Fibroblast of the conjunctiva (primary cell): ENCODE data around the gene MORC1.
"Not testable (repeated sequence)": the region's sequence is repeated elsewhere in the genome, so short reads cannot be mapped to it uniquely, and the experiment has no call there.

Experiments
- DNase-seq: peaks from one replicate; pipeline ENCODE4 v3.0.0-alpha.2; 2010; ENCODE audit warnings: low read depth

The MORC1 gene, protein sequence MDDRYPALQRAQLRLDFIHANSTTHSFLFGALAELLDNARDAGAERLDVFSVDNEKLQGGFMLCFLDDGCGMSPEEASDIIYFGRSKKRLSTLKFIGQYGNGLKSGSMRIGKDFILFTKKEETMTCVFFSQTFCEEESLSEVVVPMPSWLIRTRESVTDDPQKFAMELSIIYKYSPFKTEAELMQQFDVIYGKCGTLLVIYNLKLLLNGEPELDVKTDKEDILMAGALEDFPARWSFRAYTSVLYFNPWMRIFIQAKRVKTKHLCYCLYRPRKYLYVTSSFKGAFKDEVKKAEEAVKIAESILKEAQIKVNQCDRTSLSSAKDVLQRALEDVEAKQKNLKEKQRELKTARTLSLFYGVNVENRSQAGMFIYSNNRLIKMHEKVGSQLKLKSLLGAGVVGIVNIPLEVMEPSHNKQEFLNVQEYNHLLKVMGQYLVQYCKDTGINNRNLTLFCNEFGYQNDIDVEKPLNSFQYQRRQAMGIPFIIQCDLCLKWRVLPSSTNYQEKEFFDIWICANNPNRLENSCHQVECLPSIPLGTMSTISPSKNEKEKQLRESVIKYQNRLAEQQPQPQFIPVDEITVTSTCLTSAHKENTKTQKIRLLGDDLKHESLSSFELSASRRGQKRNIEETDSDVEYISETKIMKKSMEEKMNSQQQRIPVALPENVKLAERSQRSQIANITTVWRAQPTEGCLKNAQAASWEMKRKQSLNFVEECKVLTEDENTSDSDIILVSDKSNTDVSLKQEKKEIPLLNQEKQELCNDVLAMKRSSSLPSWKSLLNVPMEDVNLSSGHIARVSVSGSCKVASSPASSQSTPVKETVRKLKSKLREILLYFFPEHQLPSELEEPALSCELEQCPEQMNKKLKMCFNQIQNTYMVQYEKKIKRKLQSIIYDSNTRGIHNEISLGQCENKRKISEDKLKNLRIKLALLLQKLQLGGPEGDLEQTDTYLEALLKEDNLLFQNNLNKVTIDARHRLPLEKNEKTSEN

DNA sequence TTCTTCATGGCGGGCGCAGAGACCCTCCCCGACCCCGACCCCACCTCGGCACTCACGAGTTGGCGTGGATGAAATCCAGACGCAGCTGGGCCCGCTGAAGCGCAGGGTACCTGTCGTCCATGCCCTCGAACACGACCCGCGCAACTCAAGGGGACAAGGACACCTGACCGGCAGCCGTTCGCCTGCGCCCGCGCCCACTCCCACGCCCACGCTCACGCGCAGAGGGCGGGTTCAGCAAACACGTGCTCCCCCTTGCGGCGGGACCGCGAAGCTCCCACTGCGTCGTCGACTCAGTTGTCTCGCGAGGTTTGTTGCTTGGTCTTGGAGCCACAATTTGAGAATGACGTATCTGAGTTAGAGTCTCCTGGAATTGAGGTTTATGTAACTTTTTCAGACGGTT, at the start of gene MORC1:
Gene MORC1, minus strand, starts transcription at position 196 of the 400 bp plus-strand sequence. Its CDS starts 75 bp downstream, at position 121.
- DNase-seq = no peak

DNA sequence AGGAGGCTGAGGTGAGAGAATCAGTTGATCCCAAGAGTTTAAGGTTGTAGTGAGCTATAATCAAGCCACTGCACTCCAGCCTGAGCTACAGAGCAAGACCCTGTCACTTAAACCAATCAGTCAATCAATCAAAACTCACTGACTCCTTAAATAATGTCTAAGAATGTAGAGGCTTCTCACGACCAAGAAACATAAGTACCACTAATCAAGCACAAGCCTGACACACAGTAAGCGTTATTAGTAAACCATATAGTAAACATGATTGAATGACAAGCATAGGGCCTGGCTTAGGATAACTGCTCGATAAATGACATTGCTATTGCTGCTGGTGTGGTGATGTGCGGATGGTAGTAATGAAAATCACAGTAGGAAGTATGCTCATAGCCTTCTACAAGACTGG, 48.0 kb upstream of the MORC1 start:
- no peak for DNase-seq

DNA sequence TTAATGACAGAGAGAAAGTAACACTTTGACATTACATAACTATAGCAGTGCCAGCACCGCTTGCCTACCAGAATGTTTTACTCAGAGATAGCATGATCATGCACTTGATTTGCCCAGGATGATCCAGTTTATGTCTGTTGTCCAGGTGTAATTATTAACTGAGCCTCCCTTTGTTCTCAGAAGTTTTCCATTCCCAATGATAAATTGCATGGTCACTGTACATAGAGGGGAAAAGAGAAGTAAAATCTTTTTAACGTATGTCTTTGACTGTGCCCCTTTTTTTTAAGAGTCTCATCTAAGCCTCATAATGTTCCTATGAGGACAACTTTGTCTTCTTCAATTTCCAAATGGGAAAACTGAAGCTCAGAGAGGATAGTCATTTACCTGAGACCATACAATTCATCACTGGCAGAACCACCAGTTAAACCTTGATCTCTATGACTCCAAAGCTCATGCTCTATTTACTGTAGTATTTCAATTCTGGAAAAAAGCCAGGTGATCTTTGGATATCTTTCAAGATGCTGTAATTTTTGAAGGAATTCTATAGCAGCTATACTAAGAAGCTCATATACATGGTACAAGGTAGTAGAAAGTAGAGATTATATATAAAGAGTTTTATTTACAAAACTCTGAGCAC, 43.7 kb upstream of the MORC1 start:
- DNase-seq = no peak

DNA sequence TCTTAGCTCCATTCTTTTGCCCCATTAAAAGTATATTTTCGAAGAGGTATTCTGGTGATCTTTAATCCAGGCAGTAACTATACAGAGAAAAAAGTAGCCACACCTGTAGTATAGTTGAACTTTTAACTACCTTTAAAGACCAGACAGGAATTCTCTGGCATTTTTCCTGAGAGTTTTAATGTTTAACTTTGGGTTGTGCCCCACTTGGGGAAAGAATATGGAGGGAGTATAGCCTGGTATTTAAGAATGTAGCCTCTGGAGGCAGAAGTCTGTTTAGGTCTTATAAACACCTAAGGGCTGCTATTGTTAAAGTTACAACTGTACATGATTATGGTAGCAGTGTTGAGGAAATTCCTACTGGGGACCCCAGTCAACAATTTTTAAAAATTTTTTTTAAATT, 37.9 kb upstream of the MORC1 start:
- no peak for DNase-seq

DNA sequence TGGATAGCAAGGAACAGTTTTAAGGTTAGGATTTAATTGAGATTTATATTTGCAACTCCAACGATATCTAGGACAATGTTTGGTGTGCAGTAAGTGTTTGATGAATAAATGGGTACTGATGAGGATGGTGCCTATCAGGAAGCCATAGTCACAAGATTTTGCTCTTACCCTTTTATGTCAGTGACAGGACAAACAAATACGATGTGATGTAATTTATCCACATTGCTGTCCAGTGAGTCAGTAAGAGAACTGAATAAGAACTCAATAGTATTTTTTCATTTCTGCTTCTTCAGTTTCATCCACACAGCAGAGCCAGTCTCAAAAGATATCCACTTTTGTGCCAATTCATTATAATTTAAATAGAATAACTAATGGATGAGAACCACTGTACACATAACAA, 37.0 kb upstream of the MORC1 start:
- no peak for DNase-seq

DNA sequence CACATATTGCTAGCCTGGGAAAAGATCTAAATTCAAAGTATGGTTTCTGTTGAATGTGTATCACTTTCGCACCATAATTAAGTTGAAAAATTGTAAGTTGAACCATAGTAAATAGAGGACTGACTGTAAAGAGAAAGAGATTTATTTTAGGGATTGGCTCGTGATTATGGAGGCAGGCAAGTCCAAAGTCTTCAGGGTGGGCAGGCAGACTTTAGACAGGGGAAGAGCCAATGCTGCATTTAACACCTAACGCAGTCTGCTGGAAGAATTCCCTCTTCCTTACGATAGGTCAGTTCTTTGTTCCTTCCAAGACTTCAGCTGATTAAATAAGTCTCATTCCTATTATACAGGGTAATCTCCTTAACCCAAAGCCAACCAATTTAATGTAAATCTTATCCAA, 34.4 kb upstream of the MORC1 start:
- no peak for DNase-seq

DNA sequence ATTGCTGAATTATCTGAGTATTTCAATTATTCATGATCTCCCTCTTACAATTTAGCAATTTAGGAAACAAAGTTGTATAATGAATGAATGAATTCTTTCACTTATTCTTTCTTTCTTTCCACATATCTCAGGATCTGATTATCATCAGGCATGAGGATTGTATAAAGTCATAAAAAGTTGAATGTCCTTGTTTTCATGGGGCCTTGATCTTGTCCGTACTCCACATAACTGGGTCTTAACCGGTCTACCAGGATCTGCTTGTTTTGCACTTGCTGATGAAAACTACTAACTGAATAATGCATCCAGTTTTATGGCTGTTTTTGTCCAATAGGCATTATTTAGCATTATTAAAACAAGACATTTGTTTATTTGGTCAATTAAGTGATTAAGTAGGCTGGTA, 31.1 kb upstream of the MORC1 start:
- DNase-seq = no peak

DNA sequence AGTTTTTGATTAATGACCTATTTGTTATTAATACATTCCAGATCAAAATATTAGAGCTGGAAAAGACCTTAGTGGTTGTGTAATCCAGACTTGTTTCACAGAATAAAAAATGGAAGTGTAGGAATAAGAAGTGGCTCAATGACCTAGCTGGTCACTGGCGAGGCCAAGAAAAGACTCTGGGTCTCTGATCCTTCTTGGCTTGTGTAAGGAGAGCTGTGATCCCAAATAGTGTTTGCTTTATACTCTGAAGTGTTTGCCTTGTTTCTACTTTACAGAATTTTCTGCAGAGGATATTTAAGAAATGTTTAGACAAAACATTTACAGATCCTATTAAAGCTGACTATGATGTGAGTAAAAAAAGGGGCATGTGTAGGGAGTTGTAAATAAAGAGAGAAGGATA, 25.7 kb upstream of the MORC1 start:
- no peak for DNase-seq

DNA sequence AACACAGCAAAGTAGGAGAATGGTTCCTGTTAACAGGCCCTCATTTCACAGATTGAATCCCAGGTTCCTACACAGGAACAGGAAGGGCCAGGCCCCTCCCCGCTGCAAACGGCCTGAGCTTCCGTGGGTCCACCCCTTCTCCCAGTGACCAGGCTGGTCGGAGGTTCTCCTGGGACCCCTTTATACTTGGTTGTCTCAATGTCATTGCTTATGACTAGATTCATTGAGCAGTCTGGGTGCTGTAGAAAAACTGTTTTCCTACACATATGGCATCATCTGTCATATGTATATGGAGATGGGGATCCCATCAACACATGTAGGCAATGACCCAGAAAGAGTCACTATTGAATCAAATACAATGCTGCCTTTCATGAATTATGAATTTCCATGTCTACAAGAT, 22.4 kb upstream of the MORC1 start:
- no peak for DNase-seq

DNA sequence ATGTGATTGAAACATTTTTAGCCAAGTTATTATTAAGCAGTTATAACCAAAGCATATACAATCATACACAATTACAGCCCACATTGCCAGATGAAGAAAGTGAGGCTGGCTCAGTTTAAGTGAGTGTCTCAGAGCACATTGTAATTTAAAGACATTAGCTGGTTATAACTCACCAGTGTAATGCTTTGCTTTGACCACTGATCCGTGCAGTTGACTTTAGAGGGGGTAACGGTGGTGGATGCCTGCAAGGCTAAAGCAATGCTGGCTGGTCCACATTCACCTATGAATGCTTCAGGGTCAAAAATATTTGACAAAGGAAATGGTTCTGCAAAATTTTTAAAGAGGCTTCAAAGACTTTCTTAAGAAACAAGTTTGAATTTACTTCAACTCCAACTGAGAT, 19.8 kb upstream of the MORC1 start:
- DNase-seq = no peak

DNA sequence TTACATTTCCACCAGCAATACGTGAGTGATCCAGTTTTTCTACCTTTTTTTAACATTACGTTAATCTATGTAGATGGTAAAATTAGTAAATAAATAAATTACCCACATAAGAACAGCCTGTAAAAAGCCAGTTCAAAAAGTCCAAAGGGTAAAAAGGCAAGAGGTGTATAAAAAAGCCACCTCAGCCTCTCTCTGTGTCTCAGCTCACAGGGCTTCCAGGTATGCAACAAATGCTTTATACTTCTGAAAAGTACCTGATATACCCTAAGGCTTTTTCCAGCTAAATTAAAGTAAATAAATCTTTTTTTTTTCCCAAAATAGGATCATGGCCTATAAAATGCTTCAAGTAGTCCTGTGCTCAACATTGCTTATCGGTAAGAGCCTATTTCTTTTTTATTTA, 18.6 kb upstream of the MORC1 start, which contains the start of gene C3orf85:
Gene C3orf85, plus strand, starts transcription at position 197 of the 400 bp plus-strand sequence. Its CDS starts 129 bp downstream, at position 326.
- DNase-seq = no peak

DNA sequence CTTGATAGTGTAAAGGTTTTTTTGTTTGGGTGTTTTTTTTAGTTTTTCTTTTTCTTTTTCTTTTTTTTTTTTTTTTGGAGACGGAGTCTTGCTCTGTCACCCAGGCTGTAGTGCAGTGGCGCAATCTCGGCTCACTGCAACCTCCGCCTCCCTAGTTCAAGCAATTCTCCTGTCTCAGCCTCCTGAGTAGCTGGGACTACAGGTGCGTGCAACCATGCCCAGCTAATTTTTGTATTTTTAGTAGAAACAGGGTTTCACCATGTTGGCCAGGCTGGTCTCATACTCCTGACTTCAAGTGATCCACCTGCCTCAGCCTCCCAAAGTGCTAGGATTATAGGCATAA, 15.5 kb upstream of the MORC1 start:
- not testable (repeated sequence) for DNase-seq

DNA sequence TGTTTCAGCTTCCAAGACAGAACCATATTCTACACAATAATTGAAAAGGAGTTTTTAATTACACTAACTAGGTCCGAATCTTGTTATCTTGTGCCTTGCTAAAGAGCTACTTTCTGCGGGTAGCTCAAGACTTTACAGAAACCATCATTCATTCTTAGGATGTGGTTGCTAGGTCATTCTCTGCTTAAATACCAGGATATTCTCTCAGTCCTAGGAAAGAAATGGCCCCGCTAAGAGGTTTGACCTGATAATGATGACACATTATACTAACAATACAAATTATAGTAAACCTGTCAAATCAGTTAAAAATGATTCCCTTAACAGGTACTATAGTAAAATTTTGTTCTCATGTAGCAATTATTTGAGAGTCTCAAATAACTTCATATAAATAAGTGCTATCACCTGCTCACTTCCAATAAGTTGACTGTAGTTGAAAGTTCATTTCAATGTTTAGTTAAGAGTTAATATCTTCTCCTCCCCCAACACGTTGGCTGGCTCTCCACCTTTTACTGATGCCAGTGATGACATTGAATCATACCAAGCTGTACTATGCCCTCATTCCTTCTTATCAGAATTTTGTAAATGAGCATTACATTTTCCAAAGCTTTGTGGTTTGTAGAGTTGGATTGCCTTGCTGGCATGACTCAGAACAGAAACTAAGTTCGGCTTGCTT, 15.0 kb upstream of the MORC1 start:
- DNase-seq = no peak

DNA sequence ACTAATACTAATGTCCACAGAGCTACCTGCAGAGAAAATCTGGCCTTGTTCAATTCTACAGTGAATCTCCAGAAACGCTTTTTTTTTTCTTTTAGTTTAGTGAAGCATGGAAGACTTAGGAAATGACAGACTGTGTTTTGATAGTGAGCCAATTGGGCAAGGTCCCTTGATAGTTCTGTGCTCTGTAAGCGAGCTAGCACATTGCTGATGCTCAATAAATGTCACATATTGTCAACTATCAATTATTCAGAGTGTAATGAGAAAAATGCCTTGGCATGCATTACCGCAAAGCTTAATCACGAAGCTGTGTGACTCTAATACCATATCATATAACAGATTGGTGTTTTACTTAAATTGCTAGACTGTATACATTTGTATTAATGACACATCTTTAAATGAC, 13.3 kb upstream of the MORC1 start:
- DNase-seq = no peak

DNA sequence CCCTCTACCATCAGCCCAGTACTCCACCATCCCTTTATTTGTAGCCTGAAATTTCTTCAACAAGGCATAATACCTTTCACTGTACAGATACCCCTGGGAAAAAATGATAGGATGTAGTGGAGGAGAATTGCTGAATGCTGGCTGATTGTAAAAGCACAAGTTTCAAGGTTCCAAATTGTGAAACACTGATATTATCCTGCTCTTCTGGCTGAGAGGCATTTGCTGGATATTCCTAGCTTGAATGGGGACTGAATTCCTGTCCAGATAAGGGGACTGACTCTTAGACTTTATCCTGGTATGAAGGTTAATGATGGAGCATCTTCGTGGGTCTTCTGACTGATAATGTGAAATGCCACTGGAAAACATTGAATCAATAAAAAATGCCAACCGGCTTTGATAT, 9.6 kb upstream of the MORC1 start:
- DNase-seq = no peak

DNA sequence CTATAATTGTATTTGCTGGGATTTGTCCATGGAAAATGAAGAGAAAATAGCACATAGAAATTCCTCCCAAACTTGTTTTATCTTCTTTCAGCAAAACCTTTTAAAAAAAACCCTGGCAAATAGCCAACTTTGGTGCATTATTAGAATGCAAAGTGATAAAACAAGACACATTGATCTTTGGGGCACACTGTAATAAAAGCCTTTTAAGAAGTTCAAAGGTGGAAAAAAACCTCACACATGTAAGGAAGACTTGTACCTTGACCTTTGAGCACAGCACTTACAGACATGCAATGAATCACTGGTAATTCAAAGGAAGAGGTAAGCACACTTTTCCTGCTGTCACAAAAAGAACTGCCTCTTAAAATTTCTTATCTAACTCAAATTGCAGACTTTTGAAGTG, 8.0 kb upstream of the MORC1 start:
- no peak for DNase-seq

DNA sequence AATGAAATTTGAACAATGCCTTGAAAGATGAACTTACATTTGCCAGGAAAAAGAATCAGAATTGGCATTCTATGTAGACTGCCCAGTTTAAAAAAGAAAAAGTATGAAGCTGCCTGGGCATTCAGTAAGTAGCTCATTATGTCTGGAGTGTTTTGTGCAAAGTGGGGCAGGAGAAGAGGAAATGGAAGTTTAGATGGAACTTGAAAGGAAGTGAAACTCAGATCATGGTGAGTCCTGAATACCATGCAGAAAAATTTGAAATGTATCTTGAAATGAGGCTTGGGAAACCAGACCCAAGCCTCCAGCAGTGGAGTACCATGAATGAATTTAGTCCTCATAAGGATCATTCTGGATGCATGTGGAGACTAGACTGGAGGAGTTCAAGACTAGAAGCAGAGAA, 4.8 kb upstream of the MORC1 start:
- DNase-seq = no peak

DNA sequence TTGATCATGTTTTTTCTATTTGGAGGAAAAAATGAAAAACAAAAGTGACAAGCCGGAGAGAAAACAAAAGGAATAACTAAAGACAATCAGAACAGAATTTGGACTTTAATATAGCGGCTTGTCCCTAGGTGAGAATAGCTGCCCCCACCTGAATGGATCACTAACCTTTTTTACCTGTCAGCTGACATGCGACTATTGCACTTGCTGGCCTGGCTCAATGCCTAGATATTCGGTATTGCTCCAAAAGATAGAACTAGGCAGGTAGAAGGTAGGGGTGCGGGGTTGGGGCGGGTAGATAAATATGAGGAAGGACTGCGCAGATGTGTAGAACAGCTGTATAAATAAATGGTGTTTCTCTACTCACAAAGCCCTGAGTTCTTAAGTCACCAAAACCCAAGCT, 650 bp upstream of the MORC1 start:
- DNase-seq = no peak

DNA sequence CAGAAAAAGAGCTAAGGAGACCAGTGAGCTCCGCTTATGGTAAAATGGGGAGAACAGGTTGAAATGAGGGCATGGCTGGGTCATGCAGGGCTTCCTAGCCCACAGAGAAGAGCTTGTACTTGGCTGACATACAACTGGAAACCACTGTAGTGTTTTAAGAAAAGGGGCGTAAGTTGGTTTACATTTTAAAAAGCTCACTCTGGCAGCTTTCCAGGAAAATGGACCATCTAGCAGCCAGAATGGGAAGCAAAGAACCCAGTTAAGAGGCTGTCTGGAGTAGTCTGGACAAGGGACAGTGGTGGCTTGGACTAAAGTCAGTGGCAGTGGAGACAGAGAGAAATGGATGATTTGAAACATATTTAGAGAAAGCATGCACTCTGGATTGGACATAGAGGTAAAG, 1.9 kb downstream of the MORC1 start:
- DNase-seq = no peak

DNA sequence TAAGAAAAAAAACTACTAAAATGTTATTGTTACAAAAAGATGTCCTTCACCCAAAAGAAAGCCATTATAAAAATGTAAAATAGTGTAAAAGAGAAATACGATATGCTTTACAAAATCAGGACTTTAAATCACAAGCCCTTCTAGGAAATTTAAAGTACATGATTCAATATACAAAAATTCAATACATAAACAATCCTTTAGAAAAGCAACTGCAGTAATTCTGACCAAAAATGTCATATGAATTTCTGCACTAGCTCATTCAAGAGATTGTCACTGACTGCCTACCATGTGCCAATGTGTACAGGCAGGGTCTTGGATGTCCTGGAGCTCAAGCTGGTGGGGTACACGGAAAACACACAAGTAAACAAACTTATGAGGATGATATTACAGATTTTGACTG, 2.5 kb downstream of the MORC1 start:
- DNase-seq = no peak

DNA sequence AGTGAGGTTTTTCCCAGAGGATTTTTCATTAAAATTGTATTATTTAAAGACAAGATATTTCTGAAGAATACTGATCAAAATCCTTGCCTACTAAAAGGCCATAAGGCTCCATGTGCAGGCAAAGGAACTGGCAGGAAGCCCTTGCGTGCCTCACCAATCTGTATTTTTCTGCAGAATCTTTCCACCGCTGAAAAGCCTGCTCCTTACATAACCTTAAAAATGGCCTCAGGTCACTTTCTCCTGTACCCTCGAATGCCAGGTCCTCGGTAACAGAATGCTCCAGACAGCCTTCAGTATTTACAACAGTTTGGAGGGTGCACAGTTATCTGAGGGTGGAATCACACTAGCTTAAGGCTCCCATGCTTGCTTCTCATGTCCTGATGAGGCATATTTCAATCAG, 3.2 kb downstream of the MORC1 start:
- no peak for DNase-seq
